Keratinocyte (primary cell): ENCODE results near the gene SIGLEC14.

Experiments used
- EZH2 ChIP-seq: IDR thresholded peaks from one replicate; pipeline ENCODE4 v1.6.1; 2012; ENCODE audit warnings: inconsistent platforms, mild to moderate bottlenecking, low read length, moderate library complexity
- TF ChIP-seq, protein P1 (sequence below), 3 experiments: IDR thresholded peaks in 1 of 3; conservative IDR thresholded peaks in 1 of 3; optimal IDR thresholded peaks in 1 of 3; 2 replicates in 2 of 3; 3 replicates in 1 of 3; pipeline versions ENCODE3 to v1.5.1; 2011; ENCODE audit warnings: low read length in 3 of 3, mild to moderate bottlenecking in 3 of 3, moderate library complexity in 2 of 3, control low read depth in 1 of 3, inconsistent platforms in 1 of 3; ENCODE audit not compliant: insufficient read depth in 2 of 3; ENCODE audit errors: extremely low read depth in 1 of 3

DNA sequence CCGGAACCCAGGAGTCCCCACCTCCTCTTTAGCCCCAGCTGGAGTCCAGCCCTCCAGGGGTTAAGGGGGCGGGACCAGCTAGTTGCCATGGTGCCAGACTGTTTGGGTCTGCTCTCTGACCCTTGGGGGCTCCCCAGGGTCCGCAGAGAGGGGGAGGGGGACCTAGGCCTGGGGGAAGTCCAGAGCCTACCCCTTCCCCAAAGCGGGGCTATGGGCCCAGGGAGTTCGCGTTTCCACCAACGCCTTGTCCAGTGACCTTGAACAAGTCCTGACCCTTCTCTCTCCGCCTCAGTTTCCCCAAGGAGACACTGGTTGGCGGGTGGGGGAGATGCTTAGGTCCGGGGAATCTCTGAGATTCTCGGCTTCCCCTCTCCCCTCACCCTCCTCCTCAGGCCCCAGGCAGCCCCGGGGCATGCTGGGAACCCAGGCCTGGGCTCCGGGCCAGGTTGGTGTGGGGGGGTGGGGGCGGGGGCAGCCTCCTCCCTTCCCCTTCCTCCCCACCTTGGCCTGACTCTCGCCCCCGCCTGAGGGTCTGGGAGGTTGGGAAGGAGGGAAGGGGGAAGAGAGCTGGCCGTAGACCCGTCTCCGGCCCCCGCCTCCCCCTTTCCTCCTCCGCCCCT is 43.9 kb upstream of the SIGLEC14 start:
- TF ChIP-seq EZH2, result no peak
- TF ChIP-seq, protein P1, sequence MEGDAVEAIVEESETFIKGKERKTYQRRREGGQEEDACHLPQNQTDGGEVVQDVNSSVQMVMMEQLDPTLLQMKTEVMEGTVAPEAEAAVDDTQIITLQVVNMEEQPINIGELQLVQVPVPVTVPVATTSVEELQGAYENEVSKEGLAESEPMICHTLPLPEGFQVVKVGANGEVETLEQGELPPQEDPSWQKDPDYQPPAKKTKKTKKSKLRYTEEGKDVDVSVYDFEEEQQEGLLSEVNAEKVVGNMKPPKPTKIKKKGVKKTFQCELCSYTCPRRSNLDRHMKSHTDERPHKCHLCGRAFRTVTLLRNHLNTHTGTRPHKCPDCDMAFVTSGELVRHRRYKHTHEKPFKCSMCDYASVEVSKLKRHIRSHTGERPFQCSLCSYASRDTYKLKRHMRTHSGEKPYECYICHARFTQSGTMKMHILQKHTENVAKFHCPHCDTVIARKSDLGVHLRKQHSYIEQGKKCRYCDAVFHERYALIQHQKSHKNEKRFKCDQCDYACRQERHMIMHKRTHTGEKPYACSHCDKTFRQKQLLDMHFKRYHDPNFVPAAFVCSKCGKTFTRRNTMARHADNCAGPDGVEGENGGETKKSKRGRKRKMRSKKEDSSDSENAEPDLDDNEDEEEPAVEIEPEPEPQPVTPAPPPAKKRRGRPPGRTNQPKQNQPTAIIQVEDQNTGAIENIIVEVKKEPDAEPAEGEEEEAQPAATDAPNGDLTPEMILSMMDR (optimal IDR thresholded peaks at IDR 0.05 in 1 of 3, IDR thresholded peaks at IDR 0.05 in 1 of 3, conservative IDR thresholded peaks at IDR 0.05 in 1 of 3; ENCODE audit: extremely low read depth in 1 of 3, insufficient read depth in 2 of 3, low read length in 3 of 3), result no peak
